HFF-Myc (cell line): Measurements from ENCODE around the gene PRKCB.

Source experiments
- DNase-seq: peaks from one replicate; pipeline ENCODE4 v3.0.0-alpha.2; 2011; ENCODE audit warnings: low read depth; ENCODE audit errors: extremely low read depth
- H3K4me3 ChIP-seq: replicated peaks from 2 replicates; pipeline ENCODE4 v1.5.1; 2011; ENCODE audit warnings: low read depth, mild to moderate bottlenecking, control low read depth, low read length
- CTCF ChIP-seq: IDR thresholded peaks from 2 replicates; pipeline ENCODE4 v1.5.1; 2012; ENCODE audit warnings: mild to moderate bottlenecking, low read depth, low read length, control low read depth; ENCODE audit errors: missing control alignments

Gene PRKCB

DNA sequence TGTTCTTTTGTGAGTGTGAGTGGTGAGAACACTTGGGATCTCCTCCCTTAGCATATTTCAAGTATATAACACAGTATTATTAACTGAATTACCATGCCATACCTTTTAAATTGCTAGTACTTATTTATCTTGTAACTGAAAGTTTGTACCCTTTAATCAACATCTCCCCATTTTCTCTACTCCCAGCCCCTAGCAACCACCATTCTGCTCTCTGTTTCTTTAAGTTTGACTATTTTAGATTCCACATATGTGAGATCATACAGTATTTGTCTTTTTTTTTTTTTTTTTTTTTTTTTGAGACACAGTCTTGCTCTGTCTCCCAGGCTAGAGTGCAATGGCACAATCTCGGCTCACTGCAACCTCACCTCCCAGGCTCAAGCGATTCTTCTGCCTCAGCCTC is 302.8 kb downstream of the PRKCB start:
- no peak for DNase-seq
- no peak overlapping the region for H3K4me3 ChIP-seq
- no peak for TF ChIP-seq CTCF

GRCh38 chr16:24139282-24139681 is 303.5 kb downstream of the PRKCB start:
- no peak for DNase-seq
- TF ChIP-seq CTCF = no peak
- no peak overlapping the region for H3K4me3 ChIP-seq

DNA sequence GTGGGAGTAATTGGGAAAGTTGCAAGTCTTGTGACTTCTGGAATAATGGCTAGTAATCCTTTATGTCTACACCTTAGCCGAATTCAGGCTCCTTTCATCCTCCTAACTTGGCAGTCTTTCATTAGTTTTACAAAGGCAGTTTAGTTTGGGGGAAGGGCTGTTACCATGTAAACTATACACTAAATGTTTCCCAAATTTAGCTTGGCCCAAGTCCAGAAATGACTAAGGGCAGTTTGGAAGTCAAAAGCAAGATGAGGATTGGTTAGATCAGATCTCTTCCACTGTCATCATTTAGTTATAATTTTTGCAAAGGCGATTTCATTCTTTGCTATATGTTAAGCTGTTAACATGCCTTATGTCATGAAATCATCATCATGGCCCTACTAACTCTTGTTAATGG is 304.9 kb downstream of the PRKCB start:
- no peak for TF ChIP-seq CTCF
- no peak for DNase-seq
- H3K4me3 ChIP-seq = no peak overlapping the region

- DNase-seq = no peak
- no peak for TF ChIP-seq CTCF
- H3K4me3 ChIP-seq = no peak overlapping the region
Measured at GRCh38 chr16:24141466-24141865, 305.7 kb downstream of the PRKCB start.

DNA sequence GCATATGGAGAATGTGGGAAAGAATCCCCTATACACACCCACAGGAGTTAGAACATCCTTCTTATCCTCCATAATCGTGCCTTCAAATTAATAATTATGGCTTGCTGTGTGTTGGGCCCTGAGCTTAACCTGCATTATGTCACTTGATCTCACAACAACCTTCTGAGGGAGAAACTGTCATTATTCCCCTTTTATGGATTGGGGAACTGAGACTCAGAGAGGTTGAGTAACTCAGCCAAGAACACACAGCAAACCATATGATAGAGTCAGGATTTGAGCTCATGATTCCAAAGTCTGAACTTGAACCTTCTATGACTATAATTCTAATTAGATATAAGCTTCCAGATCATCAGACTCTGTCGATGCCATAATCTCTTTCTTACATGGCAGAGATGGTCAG is 306.1 kb downstream of the PRKCB start:
- no peak for TF ChIP-seq CTCF
- H3K4me3 ChIP-seq = no peak overlapping the region
- DNase-seq = no peak

GRCh38 chr16:24145927-24146326 is 310.1 kb downstream of the PRKCB start:
- no peak overlapping the region for H3K4me3 ChIP-seq
- DNase-seq = no peak
- TF ChIP-seq CTCF = no peak

DNA sequence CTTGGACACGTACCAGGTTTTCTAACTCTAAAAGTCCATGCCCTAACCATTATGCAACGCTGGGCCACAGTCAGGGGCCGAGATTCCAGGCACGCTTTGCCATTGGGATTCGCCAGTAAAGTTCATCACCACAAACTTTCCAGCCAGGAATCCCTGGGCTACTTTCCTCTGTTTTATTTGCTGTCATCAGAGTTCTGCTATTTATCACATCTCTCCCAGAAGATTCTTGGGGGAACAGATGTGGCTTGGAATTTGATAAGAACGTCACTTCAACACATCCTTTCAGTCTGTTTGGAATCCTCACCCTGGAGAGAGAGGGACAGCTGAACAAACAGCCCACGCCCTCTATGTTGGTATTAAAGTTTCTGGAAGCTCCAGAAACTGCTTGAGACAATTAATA is 310.7 kb downstream of the PRKCB start:
- H3K4me3 ChIP-seq = no peak overlapping the region
- no peak for TF ChIP-seq CTCF
- DNase-seq = no peak
